SU-DHL-6 (cell line): Measurements from ENCODE around the gene WIPF3.

Experiments
- CTCF ChIP-seq: fragments of 200-600 bp; sonication (generic); IDR thresholded peaks from one replicate; pipeline ENCODE4 v1.5.1; 2017; ENCODE audit warnings: antibody characterized with exemption, mild to moderate bottlenecking, low read length, moderate library complexity; ENCODE audit not compliant: insufficient read depth, poor library complexity, severe bottlenecking
- EZH2phosphoT487 ChIP-seq: fragments of 200-600 bp; sonication (generic), shearing (Covaris generic); conservative IDR thresholded peaks from 2 replicates; pipeline ENCODE4 v1.6.1; 2018; ENCODE audit warnings: mild to moderate bottlenecking, antibody characterized with exemption, low read length, moderate library complexity, mixed read lengths

- TF ChIP-seq CTCF (no peak), EZH2phosphoT487 (no peak)
Observed at GRCh38 chr7:29946428-29947186, 140.3 kb downstream of the WIPF3 start.
